Measurements from ENCODE around the gene PODN. TPM values are rescaled to one million over a fixed set of nuclear protein-coding genes. Genes with fewer than 3 reads are reported as not detected.

Gene PODN
- total RNA-seq, 1 donor from 2014 or later = 56.5 TPM

DNA sequence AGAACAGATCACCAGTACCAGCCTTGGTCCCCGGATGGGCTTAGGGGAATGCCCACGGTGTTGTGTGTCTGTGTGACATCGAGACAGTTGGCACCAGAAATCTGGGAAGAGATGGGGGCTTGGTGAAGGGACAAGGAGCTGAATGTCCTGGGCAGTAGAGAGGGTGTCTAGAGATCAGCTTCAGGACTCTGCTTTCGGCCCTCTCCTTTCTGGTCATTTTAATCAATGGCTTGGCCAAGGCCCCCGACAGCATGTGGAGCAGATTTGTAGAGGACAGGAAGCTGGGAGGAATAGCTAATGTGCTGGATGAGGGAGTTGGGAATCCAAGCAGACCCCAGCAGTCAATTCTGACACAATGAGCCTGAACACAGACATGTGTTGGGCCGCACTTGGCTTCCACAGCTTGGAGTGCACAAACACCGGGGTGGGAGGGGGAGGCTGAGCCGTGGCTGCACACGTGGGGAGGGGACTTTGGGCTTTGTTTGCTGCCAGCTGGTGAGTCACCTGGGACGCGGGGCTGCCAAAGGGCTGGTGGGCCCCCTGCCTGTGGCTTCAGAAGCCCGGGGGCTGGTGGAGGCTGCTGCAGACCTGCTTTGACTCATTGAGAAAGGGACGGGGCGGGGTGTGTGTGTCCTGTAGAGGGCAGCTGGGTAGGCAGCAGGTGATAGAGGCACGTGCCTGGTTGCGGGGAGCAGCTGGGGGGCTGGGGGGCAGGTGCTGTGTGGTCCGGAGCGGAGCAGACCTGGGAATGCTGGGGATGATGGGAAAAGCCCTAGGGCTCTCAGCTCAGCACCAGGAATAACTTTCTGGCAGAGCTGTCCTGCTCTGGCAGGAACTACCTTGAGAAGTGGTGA, 59.5 kb downstream of the PODN start:
- no peak for DNase-seq
- no peaks in the 10 kb centered on the region for H3K9me3 ChIP-seq
- intact Hi-C loops (cut with DNase I) = no loop called here

DNA sequence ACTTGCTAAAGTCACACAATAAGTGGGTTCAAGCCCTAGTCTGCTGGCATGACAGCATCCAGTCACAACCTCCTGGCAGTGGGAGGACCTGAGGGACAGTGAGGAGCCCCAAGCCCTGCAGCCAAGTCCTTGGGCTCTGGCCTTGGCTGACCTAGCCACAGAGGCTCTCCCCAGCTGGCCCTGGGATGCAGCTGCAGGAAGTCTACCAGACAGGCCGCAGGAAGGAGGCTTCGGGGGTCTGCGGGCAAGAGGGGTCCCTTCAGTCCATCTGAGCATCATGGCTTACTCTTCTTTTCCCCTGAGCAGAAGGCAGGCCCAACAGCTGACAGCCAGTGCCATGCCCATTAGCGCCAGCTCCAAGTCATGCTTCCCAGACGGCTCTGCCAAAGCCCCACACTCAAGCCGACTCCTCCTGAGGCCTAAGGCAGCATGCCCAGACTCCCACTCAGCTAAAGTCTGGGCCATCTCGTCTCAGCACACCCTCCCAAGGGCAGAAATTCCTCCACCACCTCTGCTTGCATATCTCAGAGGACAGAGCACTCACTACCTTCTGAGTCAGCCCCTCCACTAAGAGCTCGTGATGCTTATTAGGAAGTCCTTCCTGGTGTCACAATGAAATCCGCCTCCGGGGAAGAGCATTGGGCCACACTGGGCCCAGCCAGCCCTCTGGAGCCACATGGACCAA, 60.3 kb downstream of the PODN start:
- TF ChIP-seq, protein P1, sequence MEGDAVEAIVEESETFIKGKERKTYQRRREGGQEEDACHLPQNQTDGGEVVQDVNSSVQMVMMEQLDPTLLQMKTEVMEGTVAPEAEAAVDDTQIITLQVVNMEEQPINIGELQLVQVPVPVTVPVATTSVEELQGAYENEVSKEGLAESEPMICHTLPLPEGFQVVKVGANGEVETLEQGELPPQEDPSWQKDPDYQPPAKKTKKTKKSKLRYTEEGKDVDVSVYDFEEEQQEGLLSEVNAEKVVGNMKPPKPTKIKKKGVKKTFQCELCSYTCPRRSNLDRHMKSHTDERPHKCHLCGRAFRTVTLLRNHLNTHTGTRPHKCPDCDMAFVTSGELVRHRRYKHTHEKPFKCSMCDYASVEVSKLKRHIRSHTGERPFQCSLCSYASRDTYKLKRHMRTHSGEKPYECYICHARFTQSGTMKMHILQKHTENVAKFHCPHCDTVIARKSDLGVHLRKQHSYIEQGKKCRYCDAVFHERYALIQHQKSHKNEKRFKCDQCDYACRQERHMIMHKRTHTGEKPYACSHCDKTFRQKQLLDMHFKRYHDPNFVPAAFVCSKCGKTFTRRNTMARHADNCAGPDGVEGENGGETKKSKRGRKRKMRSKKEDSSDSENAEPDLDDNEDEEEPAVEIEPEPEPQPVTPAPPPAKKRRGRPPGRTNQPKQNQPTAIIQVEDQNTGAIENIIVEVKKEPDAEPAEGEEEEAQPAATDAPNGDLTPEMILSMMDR (IDR thresholded peaks at IDR 0.05) = no peak
- Histone ChIP-seq H3K36me3 (no peaks in the 10 kb centered on the region), H3K4me3 (no peak overlapping the region), H3K27ac (peak overlapping the region; percentile 42), H3K27me3 (no peaks in the 10 kb centered on the region), H3K9me3 (no peaks in the 10 kb centered on the region), H3K4me1 (peaks cover 24% of the 10 kb centered on the region)
- peak; percentile 49 for ATAC-seq
- DNase-seq = no peak
- intact Hi-C loops (cut with DNase I) = no loop called here

More for the DNA sequence above, 59.5 kb downstream of the PODN start:
- Histone ChIP-seq H3K27me3 (no peaks in the 10 kb centered on the region), H3K4me1 (peaks cover 24% of the 10 kb centered on the region), H3K36me3 (no peaks in the 10 kb centered on the region), H3K4me3 (no peak overlapping the region), H3K27ac (no peak overlapping the region)
- ATAC-seq = peak; percentile 2
- TF ChIP-seq, protein P1 (IDR thresholded peaks at IDR 0.05) = no peak

DNA sequence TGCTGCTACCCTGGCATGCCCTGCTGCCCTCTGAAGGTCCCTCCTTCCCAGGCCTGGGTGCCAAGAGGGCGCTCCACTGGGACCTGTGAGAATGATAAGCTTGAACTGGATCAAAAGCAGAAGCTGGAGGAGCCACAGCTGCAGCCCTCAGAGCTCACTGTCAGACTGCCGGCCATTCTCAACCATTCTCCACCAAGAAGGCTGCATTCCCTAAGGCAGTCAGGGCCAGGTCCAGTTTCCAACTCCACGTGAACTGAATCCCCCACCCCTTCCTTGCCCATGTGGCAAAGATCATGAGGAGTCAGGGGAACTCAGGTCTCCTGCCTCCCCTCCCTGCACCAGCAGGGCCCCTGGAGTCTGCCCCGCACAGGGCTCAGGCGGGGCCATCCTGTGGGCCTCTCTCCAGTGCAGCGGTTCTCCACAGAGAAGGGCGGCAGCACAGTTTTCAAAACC, 61.0 kb downstream of the PODN start:
- no peak for DNase-seq
- H3K4me1 ChIP-seq = peaks cover 24% of the 10 kb centered on the region
- peak overlapping the region; percentile 66 for H3K27ac ChIP-seq

GRCh38 chr1:53123453-53124140, 61.6 kb downstream of the PODN start:
- peak; percentile 7 for ATAC-seq
- TF ChIP-seq, protein P1 (IDR thresholded peaks at IDR 0.05) = no peak
- peak overlapping the region; percentile 66 for H3K27ac ChIP-seq

More for the DNA sequence above, 61.0 kb downstream of the PODN start:
- TF ChIP-seq, protein P1 (IDR thresholded peaks at IDR 0.05) = no peak
- no peaks in the 10 kb centered on the region for H3K36me3 ChIP-seq
- no peaks in the 10 kb centered on the region for H3K9me3 ChIP-seq
- H3K27me3 ChIP-seq = no peaks in the 10 kb centered on the region
- ATAC-seq = no peak
- no peak overlapping the region for H3K4me3 ChIP-seq
- intact Hi-C loops (cut with DNase I) = no loop called here

DNA sequence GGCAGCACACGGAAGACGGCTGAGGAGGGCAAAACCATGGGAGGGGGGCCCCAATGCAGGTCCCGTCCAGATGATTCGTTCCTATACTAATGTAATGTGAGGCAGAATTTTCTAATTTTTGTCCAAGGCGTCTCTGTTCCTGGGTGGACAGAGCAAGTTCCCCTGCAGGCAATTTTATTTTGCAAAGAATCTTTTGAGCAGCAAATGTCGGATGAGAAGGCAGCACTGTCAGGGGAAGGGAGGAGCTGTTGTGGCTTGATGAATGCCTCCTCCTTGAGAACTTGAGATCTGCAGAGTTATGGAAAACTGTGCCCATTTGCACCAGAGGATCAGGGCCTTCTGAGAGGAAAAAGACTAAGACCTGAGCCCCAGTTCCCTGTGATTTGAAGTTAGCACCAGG, 63.1 kb downstream of the PODN start:
- TF ChIP-seq, protein P1 (IDR thresholded peaks at IDR 0.05) = no peak
- Histone ChIP-seq H3K4me3 (no peak overlapping the region), H3K9me3 (no peaks in the 10 kb centered on the region), H3K4me1 (peaks cover 24% of the 10 kb centered on the region), H3K36me3 (no peaks in the 10 kb centered on the region), H3K27me3 (no peaks in the 10 kb centered on the region), H3K27ac (no peak overlapping the region)
- ATAC-seq = no peak
- DNase-seq = no peak
- intact Hi-C loops (cut with DNase I) = no loop called here

More at GRCh38 chr1:53123453-53124140, 61.6 kb downstream of the PODN start:
- no peak for DNase-seq
- H3K4me1 ChIP-seq = peaks cover 24% of the 10 kb centered on the region
- H3K4me3 ChIP-seq = no peak overlapping the region
- intact Hi-C loops (cut with DNase I) = no loop called here
- no peaks in the 10 kb centered on the region for H3K27me3 ChIP-seq
- no peaks in the 10 kb centered on the region for H3K36me3 ChIP-seq
- no peaks in the 10 kb centered on the region for H3K9me3 ChIP-seq
